ENCODE data around the gene FAM229B.

Gene FAM229B

GRCh38 chr6:112139052-112139451 is 51.7 kb downstream of the FAM229B start:
- DNase-seq (ENCODE audit: low read depth) = no peak
- TF ChIP-seq CTCF (IDR thresholded peaks at IDR 0.05; ENCODE audit: insufficient read depth, low read depth, low read length, missing control alignments) = no peak
- H3K4me3 ChIP-seq (ENCODE audit: low read length) = no peak overlapping the region

- DNase-seq (ENCODE audit: low read depth) = no peak
These were observed 54.3 kb downstream of the FAM229B start for GRCh38 chr6:112141707-112142106.

GRCh38 chr6:112144145-112144926 is 56.9 kb downstream of the FAM229B start:
- H3K4me3 ChIP-seq (ENCODE audit: low read length) = no peak overlapping the region
- no peak for TF ChIP-seq CTCF (IDR thresholded peaks at IDR 0.05; ENCODE audit: insufficient read depth, low read depth, low read length, missing control alignments)
- no peak for DNase-seq (ENCODE audit: low read depth)

More at GRCh38 chr6:112141707-112142106, 54.3 kb downstream of the FAM229B start:
- TF ChIP-seq CTCF (IDR thresholded peaks at IDR 0.05; ENCODE audit: insufficient read depth, low read depth, low read length, missing control alignments) = no peak
- H3K4me3 ChIP-seq (ENCODE audit: low read length) = no peak overlapping the region

- no peak overlapping the region for H3K4me3 ChIP-seq (ENCODE audit: low read length)
- DNase-seq (ENCODE audit: low read depth) = no peak
- TF ChIP-seq CTCF (IDR thresholded peaks at IDR 0.05; ENCODE audit: insufficient read depth, low read depth, low read length, missing control alignments) = no peak
These were observed 57.7 kb downstream of the FAM229B start for GRCh38 chr6:112145080-112145573.

GRCh38 chr6:112148103-112148502 is 60.7 kb downstream of the FAM229B start:
- no peak overlapping the region for H3K4me3 ChIP-seq (ENCODE audit: low read length)
- no peak for TF ChIP-seq CTCF (IDR thresholded peaks at IDR 0.05; ENCODE audit: insufficient read depth, low read depth, low read length, missing control alignments)
- no peak for DNase-seq (ENCODE audit: low read depth)

GRCh38 chr6:112149236-112149635 is 61.8 kb downstream of the FAM229B start:
- H3K4me3 ChIP-seq (ENCODE audit: low read length) = no peak overlapping the region
- TF ChIP-seq CTCF (IDR thresholded peaks at IDR 0.05; ENCODE audit: insufficient read depth, low read depth, low read length, missing control alignments) = no peak
- no peak for DNase-seq (ENCODE audit: low read depth)
